Psoas muscle (tissue), 8 donors: ENCODE measurements around the gene ALS2CL. TPM values are rescaled to one million over a fixed set of nuclear protein-coding genes. Genes with fewer than 3 reads are reported as not detected.
"Not testable (repeated sequence)": the region's sequence is repeated elsewhere in the genome, so short reads cannot be mapped to it uniquely, and the experiment has no call there.

Experiments
- ATAC-seq, 4 donors: fragments of 200-7000 bp; cut with Tn5 transposase; one replicate each; pipeline ENCODE4 v1.9.1; 2020; ENCODE audit warnings: moderate library complexity in 3 of 4, mild to moderate bottlenecking in 2 of 4
- DNase-seq, 2 donors: peaks; one replicate each; pipeline ENCODE4 v3.0.0-alpha.2; 2020
- H3K27ac ChIP-seq: fragments of 200-600 bp; one replicate; pipeline ENCODE4 v1.8.0; 2022
- H3K27me3 ChIP-seq, 3 donors: fragments of 200-600 bp in 1 of 3; one replicate each; pipeline versions ENCODE4 v1.6.1 to v1.8.0; 2013 to 2022; ENCODE audit warnings: low read length in 2 of 3, mild to moderate bottlenecking in 2 of 3, moderate library complexity in 1 of 3; ENCODE audit not compliant: insufficient read depth in 3 of 3
- H3K36me3 ChIP-seq, 2 donors: fragments of 200-600 bp in 1 of 2; one replicate each; pipeline versions ENCODE4 v1.6.1 to v1.8.0; 2013 to 2022; ENCODE audit warnings: low read depth in 1 of 2, mild to moderate bottlenecking in 1 of 2, moderate library complexity in 1 of 2; ENCODE audit not compliant: insufficient read depth in 1 of 2
- H3K4me1 ChIP-seq: fragments of 200-600 bp; one replicate; pipeline ENCODE4 v1.8.0; 2022
- H3K4me3 ChIP-seq: fragments of 200-600 bp; one replicate; pipeline ENCODE4 v1.8.0; 2022; ENCODE audit warnings: mild to moderate bottlenecking
- H3K9me3 ChIP-seq: fragments of 200-600 bp; one replicate; pipeline ENCODE4 v1.8.0; 2022
- WGBS, 3 donors: extraction: QIAGEN DNeasy Blood & Tissue Kit; methylation state at CpG; one replicate each; pipeline versions ENCODE4 v1.1.6 to v1.1.7; 2013; 5-methylcytosine and 5-hydroxymethylcytosine counted together
- intact Hi-C, 2 donors: fragments of 100-400 bp; cut with DNase I; formaldehyde crosslinking; loops; one replicate each; pipeline versions ENCODE4 v1.11.0 to v1.14.2; 2022
- polyA plus RNA-seq, 3 donors: library from polyadenylated mRNA; stranded (reverse); fragments of 200-250 nt; gene quantifications; one replicate each; pipeline ENCODE4 v1.2.3, GENCODE V29; 2013
- total RNA-seq, 4 donors: library from RNA; stranded (reverse); fragmentation: NEBNext Ultra II Directional in 2 of 4; extraction: Animal tissue kit (Norgen Biotek cat#: 25700) in 2 of 4; gene quantifications; one replicate each; pipeline versions ENCODE4 v1.2.1 to v1.2.4, GENCODE V29; 2021 to 2023
- TF ChIP-seq, protein P1 (sequence below): fragments of 200-600 bp; IDR thresholded peaks from one replicate; pipeline ENCODE4 v1.8.0; 2022; ENCODE audit warnings: antibody characterized with exemption
- donor health status: healthy with polysubstance abuse.
- donor health status: DM: no; HTN: no; CAD: no; lungs with moderate emphysema.
- donor health status: Bipolar disorder and iron deficiency.
- donor health status: healthy.
- donor health status: DM: yes; HTN: yes; CAD: no.
- donor health status: DM: no; HTN: no; CAD: no.
- donor health status: DM: no; HTN: no; CAD: no.
- donor health status: DM: yes; HTN: yes; CAD: no.

ALS2CL gene
- total and polyA plus RNA-seq, 7 donors: 5.0 to 10.1 (median 6.3) TPM

- TF ChIP-seq, protein P1, sequence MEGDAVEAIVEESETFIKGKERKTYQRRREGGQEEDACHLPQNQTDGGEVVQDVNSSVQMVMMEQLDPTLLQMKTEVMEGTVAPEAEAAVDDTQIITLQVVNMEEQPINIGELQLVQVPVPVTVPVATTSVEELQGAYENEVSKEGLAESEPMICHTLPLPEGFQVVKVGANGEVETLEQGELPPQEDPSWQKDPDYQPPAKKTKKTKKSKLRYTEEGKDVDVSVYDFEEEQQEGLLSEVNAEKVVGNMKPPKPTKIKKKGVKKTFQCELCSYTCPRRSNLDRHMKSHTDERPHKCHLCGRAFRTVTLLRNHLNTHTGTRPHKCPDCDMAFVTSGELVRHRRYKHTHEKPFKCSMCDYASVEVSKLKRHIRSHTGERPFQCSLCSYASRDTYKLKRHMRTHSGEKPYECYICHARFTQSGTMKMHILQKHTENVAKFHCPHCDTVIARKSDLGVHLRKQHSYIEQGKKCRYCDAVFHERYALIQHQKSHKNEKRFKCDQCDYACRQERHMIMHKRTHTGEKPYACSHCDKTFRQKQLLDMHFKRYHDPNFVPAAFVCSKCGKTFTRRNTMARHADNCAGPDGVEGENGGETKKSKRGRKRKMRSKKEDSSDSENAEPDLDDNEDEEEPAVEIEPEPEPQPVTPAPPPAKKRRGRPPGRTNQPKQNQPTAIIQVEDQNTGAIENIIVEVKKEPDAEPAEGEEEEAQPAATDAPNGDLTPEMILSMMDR: no peak
- peaks cover 30% of the 10 kb centered on the region for H3K4me1 ChIP-seq
- no peak overlapping the region for H3K27ac ChIP-seq
- WGBS, 3 donors: 70 to 72% (median 70%) methylated on average over 19 of the region's 19 CpGs
- peaks cover 0 to 8% of the 10 kb centered on the region in 2 donors for H3K36me3 ChIP-seq
- intact Hi-C loops: loop anchor here (1.0 to 10.0 kb wide), 7 partner anchors 159 to 619 kb away; partner anchors contain the start of gene MYL3 (in 1 of the 2)
- H3K9me3 ChIP-seq: no peaks in the 10 kb centered on the region
- H3K4me3 ChIP-seq: no peak overlapping the region
- ATAC-seq (no peak), DNase-seq (peak in 1 of 2 donors; percentile 52)
- H3K27me3 ChIP-seq: no peaks in the 10 kb centered on the region
Observed at GRCh38 chr3:46705751-46706552, 12.5 kb upstream of the ALS2CL start.

- DNase-seq (peak; percentile 68 to 86), ATAC-seq (peak; percentile 80 to 87 (median 84))
- peaks cover 35% of the 10 kb centered on the region for H3K4me1 ChIP-seq
- H3K27me3 ChIP-seq: no peaks in the 10 kb centered on the region
- no peak overlapping the region for H3K4me3 ChIP-seq
- TF ChIP-seq, protein P1: peak; percentile 98
- peaks cover 0 to 7% of the 10 kb centered on the region in 2 donors for H3K36me3 ChIP-seq
- intact Hi-C loops: loop anchor here (1.0 to 10.0 kb wide), 6 partner anchors 160 to 620 kb away; partner anchors contain the start of gene MYL3 (in 1 of the 2)
- H3K9me3 ChIP-seq: no peaks in the 10 kb centered on the region
- no peak overlapping the region for H3K27ac ChIP-seq
- WGBS, 3 donors: 19 to 25% (median 22%) methylated on average over 4 of the region's 4 CpGs
Observed at GRCh38 chr3:46705022-46705530, 11.6 kb upstream of the ALS2CL start.

DNA sequence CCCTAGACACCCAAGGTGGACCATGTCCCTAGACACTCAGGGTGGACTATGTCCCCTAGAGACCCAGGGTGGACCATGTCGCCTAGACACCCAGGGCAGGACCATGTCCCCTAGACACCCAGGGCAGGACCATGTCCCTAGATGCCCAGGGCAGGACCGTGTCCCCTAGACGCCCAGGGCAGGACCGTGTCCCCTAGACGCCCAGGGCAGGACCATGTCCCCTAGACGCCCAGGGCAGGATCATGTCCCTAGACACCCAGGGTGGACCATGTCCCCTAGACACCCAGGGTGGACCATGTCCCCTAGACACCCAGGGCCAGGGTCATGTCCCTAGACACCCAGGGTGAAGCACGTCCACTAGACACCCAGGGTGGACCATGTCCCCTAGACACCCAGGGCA, 10.9 kb upstream of the ALS2CL start:
- not testable (repeated sequence) for H3K36me3 ChIP-seq, H3K27me3 ChIP-seq, H3K4me3 ChIP-seq, H3K27ac ChIP-seq, ATAC-seq, H3K9me3 ChIP-seq
- peaks cover 42% of the 10 kb centered on the region for H3K4me1 ChIP-seq
- WGBS, 3 donors: 41 to 60% (median 50%) methylated on average over 6 to 7 of the region's 7 CpGs
- peak; percentile 2 to 26 for DNase-seq
- intact Hi-C loops: loop anchor here (2.0 to 10.0 kb wide), 5 partner anchors 160 to 620 kb away; partner anchors contain the start of gene MYL3 (in 1 of the 2)

DNA sequence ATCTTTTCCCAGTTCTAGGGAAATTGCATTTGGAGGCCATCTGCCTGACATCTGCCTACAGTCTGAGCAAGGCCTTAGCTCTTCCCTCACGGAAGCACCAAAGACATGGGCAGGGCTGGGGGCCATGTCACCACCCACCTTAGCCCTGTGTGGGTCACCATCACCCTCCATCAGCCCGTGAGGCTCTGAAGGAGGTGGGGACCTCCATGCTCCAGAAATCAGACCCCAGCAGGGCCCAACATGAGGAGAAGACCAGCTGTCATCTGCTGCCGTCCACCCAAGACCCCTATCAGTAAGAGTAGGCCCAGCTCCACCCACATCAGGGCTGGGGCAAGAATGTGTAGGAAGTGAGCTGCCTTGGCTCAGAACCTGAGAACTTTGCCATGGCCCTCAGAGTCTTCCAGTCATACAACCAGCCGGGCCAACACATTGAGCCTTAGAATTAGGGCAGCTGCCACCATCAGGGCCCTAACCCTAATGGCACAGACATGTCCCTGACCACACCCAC, 9.6 kb upstream of the ALS2CL start:
- no peaks in the 10 kb centered on the region for H3K36me3 ChIP-seq
- H3K4me3 ChIP-seq: no peak overlapping the region
- intact Hi-C loops: loop anchor here (5.0 to 10.0 kb wide), 4 partner anchors 162 to 622 kb away; partner anchors contain the start of gene MYL3 (in 1 of the 2)
- TF ChIP-seq, protein P1: no peak
- H3K4me1 ChIP-seq: peaks cover 40% of the 10 kb centered on the region
- no peaks in the 10 kb centered on the region for H3K27me3 ChIP-seq
- no peaks in the 10 kb centered on the region for H3K9me3 ChIP-seq
- no peak overlapping the region for H3K27ac ChIP-seq
- DNase-seq (peak; percentile 3 to 44), ATAC-seq (no peak)
- WGBS, 3 donors: 67 to 89% (median 77%) methylated on average over 4 of the region's 4 CpGs
